HG02571 (cell line): ENCODE data around the gene PFDN2.
"Not testable (repeated sequence)": the region's sequence is repeated elsewhere in the genome, so short reads cannot be mapped to it uniquely, and the experiment has no call there.

Source experiments
- ATAC-seq: cut with Tn5 transposase; IDR thresholded peaks from one replicate; pipeline ENCODE4 v1.9.1; 2021; ENCODE audit warnings: mild to moderate bottlenecking, moderate library complexity; ENCODE audit not compliant: unreplicated experiment

The PFDN2 gene

DNA sequence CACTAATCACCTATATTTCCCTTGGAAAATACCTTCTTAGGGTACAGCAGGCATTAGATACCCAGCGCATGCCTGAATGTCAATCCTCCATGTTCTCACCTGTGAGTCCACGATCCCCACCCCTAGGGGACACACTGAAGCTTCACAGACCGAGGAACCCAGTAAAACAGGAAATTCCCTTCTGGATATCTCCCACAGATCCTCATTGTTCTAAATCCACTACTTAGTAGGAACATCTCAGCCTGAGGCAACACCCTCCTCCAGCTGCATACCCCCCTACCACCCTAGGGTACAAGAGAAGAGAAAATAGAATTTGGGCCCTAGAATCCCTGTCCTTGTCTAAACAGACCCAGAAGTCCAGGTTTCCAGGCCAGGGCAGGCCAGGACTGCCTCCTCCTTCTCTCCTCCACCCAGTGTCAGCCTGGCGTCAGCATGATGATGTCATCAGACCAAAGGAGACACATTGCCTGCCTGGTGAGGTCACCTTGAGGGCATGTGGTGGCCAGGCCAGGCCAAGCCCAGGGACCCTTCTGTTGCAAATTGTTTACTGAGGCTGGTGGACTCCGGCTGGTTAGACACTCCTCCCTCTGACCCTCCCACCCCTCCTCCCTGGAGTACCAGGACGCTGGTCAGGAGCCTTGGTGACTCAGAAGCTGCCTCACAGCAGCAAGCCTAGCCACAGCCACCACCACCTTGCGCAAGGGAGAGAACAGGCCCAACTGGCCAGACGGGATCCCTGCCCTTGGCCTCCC is 34.7 kb downstream of the PFDN2 start:
- ATAC-seq, result no peak

- ATAC-seq, result no peak
Measured at GRCh38 chr1:161082483-161082882, 35.4 kb downstream of the PFDN2 start.

DNA sequence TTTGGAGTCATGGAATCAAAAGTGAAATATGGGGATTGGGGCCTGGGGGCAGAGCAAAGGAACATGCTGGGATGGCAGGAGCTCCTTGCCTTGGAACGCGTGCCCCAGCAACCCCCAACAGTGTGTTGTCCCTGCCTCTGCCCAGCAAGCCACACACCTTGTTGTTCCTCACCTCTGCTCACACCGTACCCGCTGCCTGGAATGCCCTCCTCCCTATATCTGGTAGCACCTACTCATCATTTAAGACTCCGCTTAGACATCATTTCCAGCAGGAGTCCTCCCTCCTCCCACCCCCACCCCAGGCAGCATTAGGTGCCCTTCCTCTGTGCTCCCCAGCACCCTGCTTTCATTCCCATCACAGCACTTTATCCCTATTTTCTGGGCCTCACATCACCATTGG is 36.3 kb downstream of the PFDN2 start:
- ATAC-seq, result no peak

- no peak for ATAC-seq
Measured at GRCh38 chr1:161080441-161081405, 37.1 kb downstream of the PFDN2 start.

DNA sequence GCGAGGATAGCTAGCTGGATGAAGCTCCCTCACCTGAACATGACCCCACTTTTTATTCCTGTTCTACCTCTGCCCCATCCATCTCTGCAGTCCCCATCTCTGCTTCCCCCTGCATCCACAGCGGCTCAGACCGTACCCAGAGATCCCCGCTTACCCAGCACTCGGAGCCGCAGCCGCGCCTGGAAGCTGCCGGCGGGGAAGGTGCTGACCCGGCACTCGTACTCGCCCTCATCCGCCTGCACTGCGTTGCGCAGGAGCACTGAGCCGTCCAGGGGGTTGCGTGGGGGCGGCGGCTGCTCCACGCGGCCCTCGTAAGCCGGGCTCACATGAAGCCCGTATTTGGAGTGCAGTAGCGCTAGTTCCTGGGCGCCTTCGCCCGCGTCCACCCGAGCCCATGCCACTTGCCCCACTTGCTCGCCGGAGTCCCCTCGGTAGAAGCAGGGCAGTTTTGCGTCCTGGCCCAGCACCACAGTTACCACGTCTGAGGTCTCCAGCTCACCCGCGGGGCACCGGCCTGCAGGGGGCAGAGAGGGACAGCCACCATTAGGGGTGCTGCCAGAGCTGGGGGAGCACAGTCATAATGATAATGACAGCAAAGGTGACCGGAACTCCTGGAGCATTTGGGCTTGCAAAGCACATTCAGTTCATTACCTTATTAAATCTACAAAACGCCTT is 38.3 kb downstream of the PFDN2 start:
- ATAC-seq, result no peak

DNA sequence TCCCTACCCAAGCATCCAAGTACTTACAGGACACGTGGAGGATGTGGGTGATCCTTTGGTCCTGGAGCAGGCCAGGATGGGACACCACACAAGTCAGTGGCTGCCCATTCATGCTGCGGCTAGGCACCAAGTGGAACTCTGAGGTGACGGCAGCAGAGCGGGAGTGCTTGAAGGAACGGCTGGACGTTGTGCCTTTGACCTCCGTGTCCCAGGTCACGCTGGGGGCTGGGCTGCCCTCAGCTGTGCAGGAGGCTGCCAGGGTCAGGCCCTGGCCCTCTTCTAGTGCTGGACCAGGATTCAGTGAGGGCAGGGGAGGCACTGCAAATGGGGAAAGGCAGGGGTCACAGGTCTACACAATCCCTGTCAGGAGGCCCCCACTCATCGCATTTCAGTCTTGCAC is 40.4 kb downstream of the PFDN2 start:
- ATAC-seq, result no peak

DNA sequence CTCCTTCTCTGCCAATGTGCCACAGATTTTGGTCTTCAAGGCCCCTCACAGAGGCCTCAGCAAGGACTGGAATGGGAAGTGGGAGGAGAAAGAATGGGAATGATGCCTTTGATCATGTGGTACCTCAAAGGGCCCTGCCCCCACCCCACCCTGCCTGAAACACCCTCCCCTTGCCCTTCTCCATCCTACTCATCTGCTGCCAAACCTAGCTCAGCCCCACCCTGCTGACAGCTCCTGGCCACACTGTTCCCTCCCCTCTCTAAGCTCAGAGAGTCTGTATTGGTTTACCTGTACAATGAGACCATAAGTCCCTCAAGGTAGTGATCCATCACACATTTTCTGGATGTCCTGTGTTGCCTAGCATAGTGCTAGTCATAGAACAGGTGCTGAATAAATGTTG is 41.4 kb downstream of the PFDN2 start:
- no peak for ATAC-seq

DNA sequence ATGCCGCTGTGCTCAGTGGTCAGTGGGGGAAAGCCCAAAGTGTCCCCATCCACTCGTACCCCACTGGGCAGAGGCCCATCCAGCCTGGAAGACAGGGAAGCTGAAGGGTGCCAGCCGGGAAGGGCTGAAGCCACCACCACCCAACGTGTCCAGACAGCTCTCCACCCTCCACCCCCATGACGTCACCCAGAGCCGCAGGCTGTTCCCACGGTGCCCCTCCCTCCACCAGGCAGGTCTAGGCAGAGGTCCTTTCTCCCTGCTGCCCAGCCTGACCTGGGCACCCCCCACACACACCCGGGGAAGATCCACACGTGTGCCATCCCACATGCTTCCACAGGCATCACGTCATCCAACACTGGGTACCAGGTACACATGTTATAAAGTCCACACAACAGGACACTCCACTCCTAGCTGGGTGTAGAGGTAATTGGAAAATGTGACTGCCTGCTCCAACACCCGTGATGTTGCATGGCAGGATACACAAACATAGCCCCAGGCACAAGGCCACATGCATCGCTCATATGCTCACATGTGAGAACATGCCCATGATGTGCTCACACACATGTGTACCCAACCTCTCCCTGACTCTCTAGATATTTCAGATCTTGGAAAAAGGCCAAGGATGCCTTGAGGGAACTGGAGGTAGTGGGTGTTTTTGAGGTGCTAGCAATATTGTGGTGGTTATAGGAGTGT is 43.0 kb downstream of the PFDN2 start:
- no peak for ATAC-seq

GRCh38 chr1:161073474-161074121 is 44.2 kb downstream of the PFDN2 start:
- no peak for ATAC-seq

DNA sequence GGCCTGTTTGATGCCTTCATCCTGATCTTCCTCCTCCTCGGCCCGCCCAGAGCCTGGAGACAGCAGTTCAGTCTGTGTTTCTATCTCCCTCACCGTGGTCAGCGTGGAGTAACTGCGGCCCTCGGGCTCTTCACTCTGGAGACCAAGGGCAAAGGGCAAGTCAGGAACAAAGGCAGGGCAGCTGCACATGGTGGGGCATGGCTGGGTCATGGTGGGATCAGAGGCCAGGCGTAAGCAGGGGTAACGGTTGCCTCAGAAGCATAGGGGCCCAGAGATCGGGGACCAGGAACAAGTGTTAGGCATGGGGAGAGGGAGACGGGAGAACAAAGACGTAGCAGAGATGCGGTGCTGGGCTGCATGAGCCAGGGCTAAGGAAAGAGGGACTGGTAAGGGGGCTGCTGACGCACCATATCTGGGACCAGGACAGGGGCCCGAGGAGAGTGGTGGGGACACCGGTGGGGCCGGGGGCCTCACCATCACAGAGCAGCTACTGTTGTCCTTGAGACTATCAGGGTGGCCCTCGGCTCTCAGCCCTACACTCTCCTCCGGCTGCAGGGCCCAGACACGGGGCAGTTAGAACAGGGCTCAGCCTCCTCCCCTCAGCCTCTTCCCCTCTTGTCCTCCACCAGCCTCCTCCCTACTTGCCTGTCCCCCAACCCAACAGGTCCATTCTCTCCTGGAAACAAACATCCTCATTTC is 44.9 kb downstream of the PFDN2 start:
- no peak for ATAC-seq

GRCh38 chr1:161071886-161072371 is 45.9 kb downstream of the PFDN2 start:
- no peak for ATAC-seq

DNA sequence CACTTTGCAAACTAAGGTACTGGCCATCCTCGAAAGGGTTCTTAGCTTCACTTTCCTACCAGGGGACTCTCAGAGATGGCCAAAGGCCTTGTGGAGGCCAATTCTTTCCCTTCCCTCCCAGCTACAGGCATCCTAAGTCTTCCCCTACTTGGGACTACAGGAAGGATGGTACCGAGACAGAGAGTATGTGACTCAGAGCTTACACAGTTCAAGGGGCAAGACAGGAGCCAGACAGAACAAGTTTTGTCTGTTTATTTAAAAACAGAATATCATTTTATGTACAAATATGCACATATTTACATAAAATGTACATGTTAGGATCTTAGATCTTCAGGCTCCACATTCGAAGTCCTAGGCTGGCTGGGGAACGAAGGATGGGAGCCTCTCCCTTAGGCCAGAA is 47.1 kb downstream of the PFDN2 start:
- no peak for ATAC-seq

- peak; percentile 87 for ATAC-seq
Measured at GRCh38 chr1:161069731-161070270, 48.0 kb downstream of the PFDN2 start, which contains the start of gene ARHGAP30. Gene ARHGAP30 (minus strand): TSS chr1:161069891. CDS start chr1:161069624, 267 bp downstream.

DNA sequence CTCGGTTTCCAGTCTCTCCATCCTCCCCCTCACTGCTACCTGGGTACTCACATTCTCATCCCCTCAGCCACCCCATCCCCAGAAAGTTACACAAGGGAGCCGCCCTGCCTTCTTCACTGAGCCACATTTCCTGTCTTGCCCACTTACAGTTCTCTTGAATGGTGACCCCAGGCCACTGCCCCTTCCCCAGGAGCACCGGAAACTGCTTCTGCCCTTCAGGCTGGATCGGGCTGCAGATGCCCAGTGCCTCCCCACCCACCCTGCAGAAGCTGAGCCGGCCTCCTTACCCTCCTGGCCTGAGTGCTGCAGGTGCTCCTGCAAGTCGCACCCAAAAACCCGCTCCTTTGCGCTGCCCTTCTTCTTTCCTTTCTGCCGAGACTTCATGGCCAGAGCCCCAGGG is 48.6 kb downstream of the PFDN2 start:
- ATAC-seq, result no peak

DNA sequence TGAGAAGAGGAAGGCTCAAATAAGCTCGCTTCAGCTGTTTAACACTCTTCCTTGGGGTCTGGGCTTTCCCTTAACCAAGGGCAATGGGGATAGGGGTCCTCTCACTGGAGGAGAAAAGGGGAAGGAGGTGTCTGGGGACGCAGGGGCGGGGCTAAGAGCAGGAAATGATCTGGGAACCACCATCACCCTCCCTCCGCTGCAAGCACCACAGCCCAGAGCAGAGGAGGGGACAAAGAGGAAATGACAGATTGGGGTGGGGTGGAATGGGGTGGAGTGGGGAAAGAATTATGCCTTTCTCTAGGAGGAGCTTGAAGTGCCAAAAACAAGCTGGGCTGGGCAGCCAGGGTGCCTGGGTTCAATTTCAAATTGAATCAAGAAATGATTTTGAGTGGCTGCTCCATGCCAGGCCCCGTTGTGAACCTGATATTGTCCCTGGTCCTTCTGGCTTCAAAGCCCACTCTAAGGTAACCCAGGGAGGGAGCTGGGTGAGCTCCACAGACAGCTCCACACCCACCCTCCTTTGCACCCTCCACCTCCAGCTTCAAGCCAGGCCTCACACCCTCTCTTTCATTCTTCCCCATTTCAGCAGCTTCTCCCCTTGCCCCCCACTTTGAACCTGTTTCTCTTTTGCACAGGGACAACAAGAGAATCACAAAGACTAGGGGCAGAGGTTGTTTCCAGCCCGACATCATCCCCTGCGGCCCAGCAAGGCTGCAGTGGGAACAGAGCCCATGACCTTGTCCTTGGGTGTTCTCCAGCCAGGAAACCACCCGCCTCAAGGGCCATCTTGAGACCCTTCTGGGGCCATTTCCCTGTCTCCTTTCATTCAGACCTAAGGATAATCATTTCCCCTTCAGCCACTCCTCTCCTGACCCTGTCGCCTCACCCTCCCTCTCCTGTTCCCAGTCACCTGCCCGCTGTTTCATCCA is 49.3 kb downstream of the PFDN2 start:
- peak; percentile 42 for ATAC-seq

GRCh38 chr1:161066694-161067093 is 51.1 kb downstream of the PFDN2 start:
- ATAC-seq, result no peak

DNA sequence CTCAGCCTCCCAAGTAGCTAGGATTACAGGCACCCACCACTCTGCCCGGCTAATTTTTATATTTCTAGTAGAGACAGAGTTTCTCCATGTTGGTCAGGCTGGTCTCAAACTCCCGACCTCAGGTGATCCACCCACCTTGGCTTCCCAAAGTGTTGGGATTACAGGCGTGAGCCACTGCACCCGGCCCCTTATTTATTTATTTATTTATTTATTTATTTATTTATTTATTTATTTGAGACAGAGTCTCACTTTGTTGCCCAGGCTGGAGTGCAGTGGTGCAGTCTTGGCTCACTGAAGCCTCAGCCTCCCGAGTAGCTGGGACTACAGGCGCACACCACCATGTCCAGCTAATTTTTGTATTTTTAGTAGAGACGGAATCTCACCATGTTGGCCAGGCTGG is 52.2 kb downstream of the PFDN2 start:
- not testable (repeated sequence) for ATAC-seq

DNA sequence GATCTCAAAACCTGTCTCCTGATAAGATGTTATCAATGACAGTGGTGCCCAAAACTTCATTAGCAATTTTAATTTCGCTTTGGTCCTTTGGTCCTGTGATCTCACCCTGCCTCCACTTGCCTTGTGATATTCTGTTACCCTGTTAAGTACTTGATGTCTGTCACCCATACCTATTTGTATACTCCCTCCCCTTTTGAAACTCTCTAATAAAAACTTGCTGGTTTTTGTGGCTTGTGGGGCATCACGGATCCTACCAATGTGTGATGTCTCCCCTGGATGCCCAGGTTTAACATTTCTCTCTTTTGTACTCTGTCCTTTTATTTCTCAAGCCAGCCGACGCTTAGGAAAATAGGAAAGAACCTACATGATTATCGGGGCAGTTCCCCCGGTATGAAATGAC is 53.9 kb downstream of the PFDN2 start:
- ATAC-seq, result not testable (repeated sequence)
